Kidney capillary endothelial cell (primary cell): Measurements from ENCODE around the gene GRM8.
A peak's percentile ranks its signal among the peaks of the same experiment; 100 is the strongest.

Experiments
- DNase-seq: peaks from one replicate; pipeline ENCODE4 v3.0.0-alpha.2; 2018; ENCODE audit warnings: low spot score

The GRM8 gene

GRCh38 chr7:127146746-127147536 is 105.8 kb downstream of the GRM8 start:
- DNase-seq = no peak

- DNase-seq = no peak
Observed at GRCh38 chr7:127137146-127137545, 115.6 kb downstream of the GRM8 start.

- DNase-seq = no peak
Observed at GRCh38 chr7:127135871-127136485, 116.8 kb downstream of the GRM8 start.

GRCh38 chr7:127123220-127123619 is 129.5 kb downstream of the GRM8 start:
- DNase-seq = no peak

GRCh38 chr7:127119517-127119916 is 133.2 kb downstream of the GRM8 start:
- no peak for DNase-seq

- no peak for DNase-seq
Observed at GRCh38 chr7:127114742-127115265, 137.9 kb downstream of the GRM8 start.

GRCh38 chr7:127107601-127108007 is 145.1 kb downstream of the GRM8 start:
- peak; percentile 36 for DNase-seq

- DNase-seq = no peak
Observed at GRCh38 chr7:127093340-127093739, 159.4 kb downstream of the GRM8 start.

- DNase-seq = no peak
Observed at GRCh38 chr7:127091620-127092019, 161.1 kb downstream of the GRM8 start.

GRCh38 chr7:127089146-127089545 is 163.6 kb downstream of the GRM8 start:
- no peak for DNase-seq

- no peak for DNase-seq
Observed at GRCh38 chr7:127081539-127081938, 171.2 kb downstream of the GRM8 start.

- DNase-seq = no peak
Observed at GRCh38 chr7:127080576-127080975, 172.2 kb downstream of the GRM8 start.

- DNase-seq = no peak
Observed at GRCh38 chr7:127066974-127067373, 185.8 kb downstream of the GRM8 start.

GRCh38 chr7:127059475-127059874 is 193.3 kb downstream of the GRM8 start:
- DNase-seq = no peak

- DNase-seq = no peak
Observed at GRCh38 chr7:127057918-127058317, 194.8 kb downstream of the GRM8 start.

- no peak for DNase-seq
Observed at GRCh38 chr7:127056202-127056601, 196.5 kb downstream of the GRM8 start.

GRCh38 chr7:127047521-127047920 is 205.2 kb downstream of the GRM8 start:
- DNase-seq = no peak

- DNase-seq = no peak
Observed at GRCh38 chr7:127041689-127042452, 210.9 kb downstream of the GRM8 start.

- DNase-seq = no peak
Observed at GRCh38 chr7:127040042-127040441, 212.7 kb downstream of the GRM8 start.

- DNase-seq = no peak
Observed at GRCh38 chr7:127039541-127039940, 213.2 kb downstream of the GRM8 start.

- no peak for DNase-seq
Observed at GRCh38 chr7:127035203-127035849, 217.4 kb downstream of the GRM8 start.

- DNase-seq = no peak
Observed at GRCh38 chr7:127034186-127034806, 218.4 kb downstream of the GRM8 start.
